ENCODE results near the gene PDCD2L.

DNA sequence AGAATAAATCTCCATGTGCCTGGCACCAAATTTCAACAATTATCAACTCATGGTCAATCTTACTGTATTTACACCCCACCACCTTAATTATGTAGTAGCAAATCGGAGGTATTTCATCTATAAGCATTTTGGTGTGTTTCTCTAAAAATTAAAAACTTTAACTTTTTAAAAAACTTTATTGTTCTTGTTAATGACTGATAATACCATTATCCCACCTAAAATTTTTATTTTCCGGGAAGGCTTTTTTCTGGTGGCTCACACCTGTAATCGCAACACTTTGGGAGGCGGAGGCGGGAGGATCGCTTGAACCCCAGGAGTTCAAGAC is 453 bp upstream of the PDCD2L start:
- TF ChIP-seq, protein P1, sequence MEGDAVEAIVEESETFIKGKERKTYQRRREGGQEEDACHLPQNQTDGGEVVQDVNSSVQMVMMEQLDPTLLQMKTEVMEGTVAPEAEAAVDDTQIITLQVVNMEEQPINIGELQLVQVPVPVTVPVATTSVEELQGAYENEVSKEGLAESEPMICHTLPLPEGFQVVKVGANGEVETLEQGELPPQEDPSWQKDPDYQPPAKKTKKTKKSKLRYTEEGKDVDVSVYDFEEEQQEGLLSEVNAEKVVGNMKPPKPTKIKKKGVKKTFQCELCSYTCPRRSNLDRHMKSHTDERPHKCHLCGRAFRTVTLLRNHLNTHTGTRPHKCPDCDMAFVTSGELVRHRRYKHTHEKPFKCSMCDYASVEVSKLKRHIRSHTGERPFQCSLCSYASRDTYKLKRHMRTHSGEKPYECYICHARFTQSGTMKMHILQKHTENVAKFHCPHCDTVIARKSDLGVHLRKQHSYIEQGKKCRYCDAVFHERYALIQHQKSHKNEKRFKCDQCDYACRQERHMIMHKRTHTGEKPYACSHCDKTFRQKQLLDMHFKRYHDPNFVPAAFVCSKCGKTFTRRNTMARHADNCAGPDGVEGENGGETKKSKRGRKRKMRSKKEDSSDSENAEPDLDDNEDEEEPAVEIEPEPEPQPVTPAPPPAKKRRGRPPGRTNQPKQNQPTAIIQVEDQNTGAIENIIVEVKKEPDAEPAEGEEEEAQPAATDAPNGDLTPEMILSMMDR (IDR thresholded peaks at IDR 0.05), result no peak
- TF ChIP-seq POLR2A (IDR thresholded peaks at IDR 0.05), result no peak
